Measurements from ENCODE around the gene CHCHD1.
"Not testable (repeated sequence)": the region's sequence is repeated elsewhere in the genome, so short reads cannot be mapped to it uniquely, and the experiment has no call there.

Gene CHCHD1

GRCh38 chr10:73813333-73813732, 31.5 kb downstream of the CHCHD1 start:
- DNase-seq (ENCODE audit: low read depth), result no peak

GRCh38 chr10:73814276-73814895, 32.5 kb downstream of the CHCHD1 start:
- no peak for DNase-seq (ENCODE audit: low read depth)

GRCh38 chr10:73814896-73815718, 33.3 kb downstream of the CHCHD1 start:
- DNase-seq (ENCODE audit: low read depth), result no peak

- no peak for DNase-seq (ENCODE audit: low read depth)
Measured at GRCh38 chr10:73815719-73816030, 33.8 kb downstream of the CHCHD1 start.

GRCh38 chr10:73816917-73817729, 35.3 kb downstream of the CHCHD1 start:
- no peak for DNase-seq (ENCODE audit: low read depth)

- DNase-seq (ENCODE audit: low read depth), result no peak
Measured at GRCh38 chr10:73817826-73818225, 36.0 kb downstream of the CHCHD1 start.

GRCh38 chr10:73818402-73818801, 36.6 kb downstream of the CHCHD1 start:
- DNase-seq (ENCODE audit: low read depth), result no peak

GRCh38 chr10:73819081-73819480, 37.2 kb downstream of the CHCHD1 start:
- DNase-seq (ENCODE audit: low read depth), result no peak

- no peak for DNase-seq (ENCODE audit: low read depth)
Measured at GRCh38 chr10:73819513-73820093, 37.8 kb downstream of the CHCHD1 start.

- DNase-seq (ENCODE audit: low read depth), result no peak
Measured at GRCh38 chr10:73823391-73823790, 41.5 kb downstream of the CHCHD1 start.

GRCh38 chr10:73824146-73824725, 42.4 kb downstream of the CHCHD1 start:
- DNase-seq (ENCODE audit: low read depth), result no peak

- DNase-seq (ENCODE audit: low read depth), result no peak
Measured at GRCh38 chr10:73827346-73828089, 45.7 kb downstream of the CHCHD1 start.

- no peak for DNase-seq (ENCODE audit: low read depth)
Measured at GRCh38 chr10:73828161-73828560, 46.3 kb downstream of the CHCHD1 start.

GRCh38 chr10:73829090-73829489, 47.2 kb downstream of the CHCHD1 start:
- DNase-seq (ENCODE audit: low read depth), result not testable (repeated sequence)
